Activated T-helper 1 cell treated with anti-CD3 and anti-CD28 coated beads, Interleukin-12 subunit alpha, Interleukin-12 subunit beta, Interleukin-2, Interleukin-4 antibody, amounts not matched to agents 30 ng/mL and 10 ng/mL and 1 ng/mL, durations not matched to agents 14 hours and 24 hours and 36 hours (primary cell): ENCODE results near the gene VWA5A. TPM values are rescaled to one million over a fixed set of nuclear protein-coding genes. Genes with fewer than 3 reads are reported as not detected.
A peak's percentile ranks its signal among the peaks of the same experiment; 100 is the strongest.
"Not testable (repeated sequence)": the region's sequence is repeated elsewhere in the genome, so short reads cannot be mapped to it uniquely, and the experiment has no call there.

Experiments
- DNase-seq: peaks from one replicate; pipeline ENCODE4 v3.0.0; 2021; ENCODE audit warnings: low spot score
- H3K27ac Mint-ChIP-seq: one replicate; pipeline ENCODE4 v1.8.0; 2021; ENCODE audit warnings: mild to moderate bottlenecking, mixed read lengths
- H3K27me3 Mint-ChIP-seq: one replicate; pipeline ENCODE4 v1.8.0; 2022; ENCODE audit warnings: mild to moderate bottlenecking, moderate library complexity, mixed read lengths; ENCODE audit not compliant: insufficient read depth
- H3K36me3 Mint-ChIP-seq: one replicate; pipeline ENCODE4 v1.8.0; 2021; ENCODE audit warnings: low read depth, mixed read lengths
- H3K4me1 Mint-ChIP-seq: one replicate; pipeline ENCODE4 v1.8.0; 2021; ENCODE audit warnings: low read depth, mixed read lengths
- H3K4me3 Mint-ChIP-seq: one replicate; pipeline ENCODE4 v1.8.0; 2021; ENCODE audit warnings: mild to moderate bottlenecking, moderate library complexity, mixed read lengths
- H3K9me3 Mint-ChIP-seq: one replicate; pipeline ENCODE4 v1.8.0; 2021; ENCODE audit warnings: mixed read lengths
- intact Hi-C: fragments of 100-400 bp; cut with micrococcal nuclease; formaldehyde crosslinking; loops from one replicate; pipeline ENCODE4 v1.15.1; 2024
- total RNA-seq: library from RNA; stranded (reverse); gene quantifications from 2 replicates; pipeline ENCODE4 v1.2.3, GENCODE V29; 2022

The VWA5A gene
- total RNA-seq, 1 donor from 2014 or later, result 8.0 TPM

DNA sequence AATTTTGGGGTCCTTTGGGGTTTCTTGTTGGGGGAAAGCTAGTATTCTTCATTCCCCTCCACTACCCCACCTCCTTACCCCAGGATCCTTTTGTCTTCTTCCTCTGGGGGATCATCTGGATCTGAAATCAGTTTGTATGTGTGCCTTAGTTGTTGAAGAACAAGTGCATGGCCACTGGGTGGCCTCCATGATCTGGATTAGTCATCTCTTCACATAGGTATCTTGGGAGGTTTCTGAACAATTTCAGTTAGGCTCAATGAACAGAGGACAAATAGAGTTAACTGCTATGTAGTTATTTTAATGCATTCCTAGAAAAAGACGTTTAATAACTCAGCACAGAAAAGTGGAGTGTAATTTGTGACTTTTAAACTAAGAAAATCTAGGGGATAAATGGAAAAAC, 7.1 kb upstream of the VWA5A start:
- Mint-ChIP-seq H3K27me3 (peaks cover 25% of the 10 kb centered on the region), H3K9me3 (no peaks in the 10 kb centered on the region), H3K36me3 (no peaks in the 10 kb centered on the region), H3K4me1 (peaks cover 5% of the 10 kb centered on the region), H3K27ac (no peak overlapping the region), H3K4me3 (no peak overlapping the region)
- DNase-seq, result no peak
- intact Hi-C loops, result loop anchor here (1.0 kb wide), 1 partner anchor 87 kb away; no protein-coding TSS in a partner anchor

DNA sequence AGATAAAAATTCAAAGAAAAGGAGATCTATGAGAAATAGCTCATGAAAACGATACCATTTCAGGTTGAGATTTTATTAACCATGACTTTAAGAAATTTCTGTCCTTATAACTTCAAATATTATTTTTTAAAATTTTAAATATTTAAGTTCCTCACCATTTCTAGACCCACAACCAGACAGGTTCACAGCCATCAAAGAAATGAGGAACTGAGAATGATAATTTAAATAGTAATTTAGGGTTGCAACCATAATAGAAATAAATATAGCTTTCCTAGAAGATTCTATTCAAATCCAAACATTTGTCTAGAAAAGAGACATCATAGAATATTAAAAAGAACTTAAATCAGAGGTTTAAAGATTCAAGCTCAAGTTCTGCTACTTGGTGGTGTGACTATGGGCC, 5.9 kb upstream of the VWA5A start:
- Mint-ChIP-seq H3K36me3 (no peaks in the 10 kb centered on the region), H3K9me3 (no peaks in the 10 kb centered on the region), H3K4me1 (peaks cover 6% of the 10 kb centered on the region), H3K27ac (no peak overlapping the region), H3K4me3 (no peak overlapping the region), H3K27me3 (peaks cover 25% of the 10 kb centered on the region)
- intact Hi-C loops, result no loop called here
- no peak for DNase-seq

DNA sequence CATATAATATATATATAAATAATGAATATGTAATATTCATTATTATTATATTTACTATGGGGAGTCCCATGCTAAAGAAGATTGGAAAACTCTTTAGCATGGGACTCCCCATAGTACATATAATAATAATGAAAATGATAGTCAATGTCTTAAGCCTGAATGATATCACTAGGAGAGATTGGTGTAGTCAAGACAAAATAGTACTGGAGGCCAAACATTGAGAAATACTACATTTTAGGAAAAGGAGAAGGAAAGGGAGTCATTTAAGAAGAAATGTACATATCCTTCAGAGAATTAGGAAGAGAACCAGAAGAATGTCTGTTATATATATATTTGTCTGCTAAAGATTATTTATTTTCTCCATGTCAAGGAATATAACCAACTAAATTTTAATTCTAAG, 5.0 kb upstream of the VWA5A start:
- Mint-ChIP-seq H3K27me3 (peaks cover 24% of the 10 kb centered on the region), H3K9me3 (no peaks in the 10 kb centered on the region), H3K4me3 (no peak overlapping the region), H3K27ac (no peak overlapping the region), H3K36me3 (no peaks in the 10 kb centered on the region), H3K4me1 (peaks cover 13% of the 10 kb centered on the region)
- intact Hi-C loops, result loop anchor here (10.0 kb wide), 1 partner anchor 845 kb away; the partner anchor contains the start of gene CCDC15
- no peak for DNase-seq

DNA sequence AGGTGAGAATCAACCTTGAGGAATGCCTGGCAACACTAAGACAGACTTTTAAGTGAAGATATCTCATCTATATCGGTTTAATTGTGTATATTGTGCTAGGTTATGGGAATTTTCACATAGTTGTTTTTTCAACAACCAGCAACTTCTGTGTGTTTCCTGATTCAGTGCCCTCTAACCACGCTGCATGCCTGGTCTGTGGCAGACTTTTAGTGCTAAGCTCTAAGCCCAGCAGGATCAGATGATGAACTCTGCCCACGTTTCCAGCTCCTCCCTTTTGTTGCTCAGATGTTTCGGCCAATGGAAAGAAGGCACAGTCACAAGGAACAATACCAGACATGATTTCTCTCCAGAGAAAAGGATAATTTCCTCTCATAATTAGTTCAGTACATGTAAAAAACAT, 1.4 kb upstream of the VWA5A start:
- Mint-ChIP-seq H3K27ac (no peak overlapping the region), H3K9me3 (no peaks in the 10 kb centered on the region)
- intact Hi-C loops, result loop anchor here (2.0 to 10.0 kb wide), 2 partner anchors 373 to 841 kb away; partner anchors contain the start of genes CCDC15 and ZNF202

DNA sequence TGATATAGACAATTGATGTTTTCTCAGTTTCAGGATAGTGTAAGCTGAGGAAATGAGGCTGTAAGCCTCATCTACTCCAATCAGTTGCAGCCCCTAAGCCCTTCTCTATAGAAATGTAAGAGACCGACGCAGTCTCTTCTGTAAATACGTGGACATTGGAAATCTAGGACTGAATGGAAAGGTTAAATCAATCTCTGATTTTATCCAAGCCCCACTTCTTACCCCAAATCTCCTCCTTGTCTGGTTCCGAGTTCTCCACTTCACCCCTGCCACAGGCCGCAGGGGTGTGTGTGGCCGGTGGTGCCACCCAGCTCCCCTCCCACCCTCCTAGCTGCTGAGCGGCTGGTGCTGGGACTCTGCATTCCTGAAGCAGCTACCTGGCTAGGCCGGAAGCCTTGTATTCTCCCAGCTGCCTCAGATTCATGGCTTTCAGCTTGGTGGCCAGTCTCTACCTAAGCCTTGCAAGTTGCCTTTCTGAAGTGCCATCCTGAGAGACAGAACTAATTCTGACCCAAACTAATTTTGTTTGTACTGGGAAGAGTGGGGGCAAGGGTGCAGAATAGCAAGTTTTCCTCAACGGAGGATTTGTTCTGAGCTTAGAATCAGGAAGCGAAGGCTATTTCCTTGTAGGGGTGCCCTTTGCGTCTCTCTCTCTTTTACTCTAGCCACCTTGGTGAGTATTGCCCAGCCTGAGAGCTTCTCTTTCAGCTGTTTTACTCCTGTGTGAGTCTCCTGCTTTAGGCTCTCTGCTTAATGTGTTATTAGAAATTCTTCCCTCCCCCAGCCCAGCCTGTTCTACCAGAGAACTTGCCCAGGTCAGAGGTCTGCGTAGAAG, 749 bp downstream of the VWA5A start:
- DNase-seq, result no peak
- intact Hi-C loops, result loop anchor here (1.0 to 10.0 kb wide), 5 partner anchors 45 to 839 kb away; partner anchors contain the start of genes CCDC15, SIAE, SPA17 and TBRG1
- H3K27ac Mint-ChIP-seq, result peak overlapping the region; percentile 92
- H3K9me3 Mint-ChIP-seq, result no peaks in the 10 kb centered on the region
- H3K4me1 Mint-ChIP-seq, result peaks cover 34% of the 10 kb centered on the region
- H3K27me3 Mint-ChIP-seq, result peaks cover under 1% of the 10 kb centered on the region
- H3K4me3 Mint-ChIP-seq, result peak overlapping the region; percentile 94
- peaks cover 30% of the 10 kb centered on the region for H3K36me3 Mint-ChIP-seq

More for the DNA sequence above, 1.4 kb upstream of the VWA5A start:
- peaks cover 34% of the 10 kb centered on the region for H3K4me1 Mint-ChIP-seq
- peaks cover 10% of the 10 kb centered on the region for H3K27me3 Mint-ChIP-seq
- DNase-seq, result no peak
- peaks cover 14% of the 10 kb centered on the region for H3K36me3 Mint-ChIP-seq
- H3K4me3 Mint-ChIP-seq, result no peak overlapping the region

DNA sequence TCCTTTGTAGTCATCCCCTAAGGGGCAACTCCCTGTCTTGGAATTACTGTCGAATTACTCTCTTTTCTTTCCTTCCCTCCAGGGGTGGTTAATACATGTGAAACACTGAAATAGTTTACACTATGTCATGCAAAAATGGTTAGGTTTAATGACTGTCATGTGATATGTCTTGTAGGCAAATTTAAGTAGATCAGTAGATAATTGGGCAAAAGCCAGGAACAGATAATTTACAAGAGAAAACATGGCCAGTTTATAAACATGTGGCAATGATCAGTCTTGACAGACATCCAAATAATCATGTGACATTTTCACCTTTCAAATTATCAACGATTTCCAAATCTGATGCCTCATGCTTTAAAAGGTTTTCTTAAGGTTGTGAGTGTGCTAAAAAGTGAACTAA, 3.9 kb downstream of the VWA5A start:
- Mint-ChIP-seq H3K9me3 (no peaks in the 10 kb centered on the region), H3K27me3 (no peaks in the 10 kb centered on the region), H3K4me1 (peaks cover 32% of the 10 kb centered on the region), H3K36me3 (peaks cover 42% of the 10 kb centered on the region), H3K4me3 (no peak overlapping the region), H3K27ac (no peak overlapping the region)
- no peak for DNase-seq
- intact Hi-C loops, result loop anchor here (5.0 to 10.0 kb wide), 3 partner anchors 503 to 836 kb away; partner anchors contain the start of genes CCDC15, SIAE, SPA17 and TBRG1

DNA sequence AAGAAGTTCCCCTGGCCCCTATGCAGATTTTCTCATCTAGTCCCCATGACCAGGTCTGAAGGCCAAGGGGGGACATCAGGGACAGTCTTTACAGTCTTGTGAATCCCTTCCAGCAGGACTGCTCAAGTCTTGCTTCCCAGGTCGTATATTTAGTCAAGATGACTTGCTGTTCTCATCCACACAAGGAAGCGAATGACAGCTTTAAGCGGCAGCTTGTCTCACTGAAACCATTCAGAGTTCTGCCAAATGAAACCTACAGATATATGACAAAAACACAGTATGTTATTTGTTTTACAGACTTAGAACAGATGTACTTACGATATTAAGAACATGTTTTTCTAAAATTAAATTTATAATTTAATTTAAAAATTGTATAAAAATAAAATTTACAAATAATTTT, 5.6 kb downstream of the VWA5A start:
- no peaks in the 10 kb centered on the region for H3K9me3 Mint-ChIP-seq
- intact Hi-C loops, result no loop called here
- H3K27me3 Mint-ChIP-seq, result no peaks in the 10 kb centered on the region
- peaks cover 18% of the 10 kb centered on the region for H3K4me1 Mint-ChIP-seq
- peaks cover 50% of the 10 kb centered on the region for H3K36me3 Mint-ChIP-seq
- H3K27ac Mint-ChIP-seq, result no peak overlapping the region
- H3K4me3 Mint-ChIP-seq, result no peak overlapping the region
- no peak for DNase-seq

DNA sequence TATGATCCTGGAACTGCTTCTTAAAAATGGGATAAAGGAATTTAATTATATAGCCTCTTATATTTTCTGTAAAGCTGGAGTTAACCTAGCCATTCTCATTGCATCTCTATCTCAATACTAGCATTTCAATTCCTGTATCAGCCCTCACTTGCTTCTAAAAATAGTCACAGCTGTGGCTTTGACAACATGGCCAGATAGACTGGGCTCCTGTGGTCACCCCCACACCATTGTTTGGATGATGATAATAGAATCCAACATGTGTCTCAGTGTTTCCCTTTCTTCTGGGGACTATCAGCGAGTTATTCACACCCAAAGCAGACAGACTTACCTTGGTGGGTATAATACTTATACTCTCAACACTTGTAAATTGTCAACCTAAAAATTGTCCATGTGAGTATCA, 6.9 kb downstream of the VWA5A start:
- Mint-ChIP-seq H3K36me3 (peaks cover 51% of the 10 kb centered on the region), H3K4me1 (peaks cover 9% of the 10 kb centered on the region), H3K4me3 (no peak overlapping the region), H3K9me3 (no peaks in the 10 kb centered on the region), H3K27ac (no peak overlapping the region), H3K27me3 (no peaks in the 10 kb centered on the region)
- no peak for DNase-seq
- intact Hi-C loops, result no loop called here

DNA sequence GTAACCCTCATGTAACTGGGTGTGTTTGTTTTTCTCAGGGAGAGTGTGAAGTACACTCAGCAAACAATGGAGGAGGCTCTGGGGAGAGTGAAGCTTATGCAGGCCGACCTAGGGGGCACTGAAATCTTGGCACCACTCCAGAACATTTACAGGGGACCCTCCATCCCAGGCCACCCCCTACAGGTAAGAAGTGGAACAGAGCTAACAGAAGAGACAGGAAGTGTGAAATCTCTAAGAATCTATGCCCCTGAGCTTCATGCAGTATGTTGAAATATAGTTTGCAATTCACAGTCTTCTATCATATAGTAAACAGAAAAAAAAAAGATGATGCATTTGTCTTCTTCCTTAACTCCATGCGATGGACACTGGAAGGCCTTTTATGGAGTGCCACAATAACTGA, 8.4 kb downstream of the VWA5A start:
- Mint-ChIP-seq H3K4me3 (no peak overlapping the region), H3K36me3 (peaks cover 39% of the 10 kb centered on the region), H3K27me3 (no peaks in the 10 kb centered on the region), H3K27ac (no peak overlapping the region), H3K4me1 (peaks cover 4% of the 10 kb centered on the region), H3K9me3 (no peaks in the 10 kb centered on the region)
- no peak for DNase-seq
- intact Hi-C loops, result no loop called here

DNA sequence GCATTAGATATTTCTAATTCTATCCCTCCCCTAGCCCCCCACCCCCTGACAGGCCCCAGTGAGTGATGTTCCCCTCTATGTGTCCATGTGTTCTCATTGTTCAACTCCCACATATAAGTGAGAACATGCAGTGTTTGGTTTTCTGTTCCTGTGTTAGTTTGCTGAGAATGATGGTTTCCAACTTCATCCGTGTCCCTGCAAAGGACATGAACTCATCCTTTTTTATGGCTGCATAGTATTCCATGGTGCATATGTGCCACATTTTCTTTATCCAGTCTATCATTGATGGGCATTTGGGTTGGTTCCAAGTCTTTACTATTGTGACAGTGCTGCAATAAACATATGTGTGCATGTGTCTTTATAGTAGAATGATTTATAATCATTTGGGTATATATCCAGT, 11.9 kb downstream of the VWA5A start:
- intact Hi-C loops, H3K27ac Mint-ChIP-seq, H3K9me3 Mint-ChIP-seq, H3K4me3 Mint-ChIP-seq, H3K4me1 Mint-ChIP-seq, DNase-seq, H3K27me3 Mint-ChIP-seq: not testable (repeated sequence)
- H3K36me3 Mint-ChIP-seq, result peaks cover 18% of the 10 kb centered on the region

DNA sequence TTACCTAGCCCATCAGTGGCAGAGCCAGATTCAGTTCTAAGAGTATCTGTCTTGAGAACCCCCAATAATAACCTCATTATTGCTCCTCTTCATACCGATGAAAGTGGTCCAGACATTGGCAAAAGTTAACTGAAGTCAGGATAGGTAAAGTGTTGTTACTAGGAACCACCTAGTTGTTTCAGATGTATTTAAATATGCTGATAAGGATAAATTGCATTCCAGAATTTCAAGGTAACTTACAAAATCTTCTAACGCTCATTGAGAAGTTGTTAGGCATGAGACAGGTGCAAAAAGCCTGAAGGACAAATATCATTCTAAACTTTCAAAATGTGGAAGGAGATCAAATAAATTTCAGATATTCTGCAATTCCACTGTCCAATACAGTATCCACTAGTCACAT, 27.8 kb downstream of the VWA5A start:
- peaks cover 2% of the 10 kb centered on the region for H3K27me3 Mint-ChIP-seq
- no peak for DNase-seq
- no peaks in the 10 kb centered on the region for H3K36me3 Mint-ChIP-seq
- no peak overlapping the region for H3K27ac Mint-ChIP-seq
- H3K4me3 Mint-ChIP-seq, result no peak overlapping the region
- H3K4me1 Mint-ChIP-seq, result no peaks in the 10 kb centered on the region
- peaks cover 6% of the 10 kb centered on the region for H3K9me3 Mint-ChIP-seq
- intact Hi-C loops, result no loop called here

DNA sequence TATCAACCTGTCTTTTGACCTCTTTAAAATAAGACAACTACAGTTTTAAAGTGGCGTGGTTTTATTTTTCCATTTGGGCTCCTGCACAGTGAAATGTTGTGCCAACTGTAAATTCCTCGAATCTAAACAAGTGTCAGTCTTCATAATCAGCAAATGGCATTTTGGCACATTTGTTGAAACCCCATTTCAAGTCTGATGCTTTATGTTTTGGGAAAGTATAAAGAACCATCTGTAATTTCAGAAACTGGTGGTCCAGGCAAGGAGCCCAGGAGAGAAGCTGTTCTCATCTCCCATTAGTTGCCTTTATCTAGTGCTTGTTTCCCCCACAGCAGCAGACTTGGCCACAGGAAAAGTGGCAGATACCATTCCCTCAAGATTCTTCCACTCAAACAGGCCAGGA, 32.7 kb downstream of the VWA5A start:
- Mint-ChIP-seq H3K27ac (no peak overlapping the region), H3K27me3 (peaks cover 2% of the 10 kb centered on the region), H3K9me3 (no peaks in the 10 kb centered on the region), H3K4me1 (no peaks in the 10 kb centered on the region), H3K36me3 (no peaks in the 10 kb centered on the region), H3K4me3 (no peak overlapping the region)
- intact Hi-C loops, result no loop called here
- no peak for DNase-seq

DNA sequence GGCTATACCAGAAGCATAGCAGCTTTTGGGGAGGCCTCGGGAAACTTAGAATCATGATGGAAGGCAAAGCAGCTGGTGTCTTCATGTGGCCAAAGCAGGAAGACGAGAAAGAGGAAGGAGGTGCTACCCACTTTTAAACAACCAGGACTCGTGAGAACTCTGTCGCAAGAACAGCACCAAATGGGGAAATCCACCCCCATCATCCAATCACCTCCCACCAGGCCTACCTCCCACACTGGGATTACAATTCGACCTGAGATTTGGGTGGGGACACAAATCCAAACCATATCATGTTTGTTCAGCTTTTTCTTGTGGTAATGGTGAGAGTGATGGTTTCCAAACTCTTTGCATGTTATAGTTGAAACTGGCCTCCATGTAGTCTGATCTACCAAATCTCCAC, 35.4 kb downstream of the VWA5A start:
- H3K27me3 Mint-ChIP-seq, result peaks cover 7% of the 10 kb centered on the region
- intact Hi-C loops, result no loop called here
- no peak overlapping the region for H3K27ac Mint-ChIP-seq
- H3K36me3 Mint-ChIP-seq, result no peaks in the 10 kb centered on the region
- no peaks in the 10 kb centered on the region for H3K4me1 Mint-ChIP-seq
- DNase-seq, result no peak
- no peak overlapping the region for H3K4me3 Mint-ChIP-seq
- H3K9me3 Mint-ChIP-seq, result no peaks in the 10 kb centered on the region
